PC-3 (cell line): ENCODE results near the gene ZDBF2.

Experiments
- EZH2 ChIP-seq: fragments of 300-600 bp; sonication (generic); IDR thresholded peaks from one replicate; pipeline ENCODE4 v1.6.1; 2017; ENCODE audit warnings: antibody characterized with exemption, mild to moderate bottlenecking, low read length; ENCODE audit not compliant: unreplicated experiment
- EZH2phosphoT487 ChIP-seq: fragments of 300-600 bp; sonication (generic); IDR thresholded peaks from 2 replicates; pipeline ENCODE4 v1.6.1; 2018; ENCODE audit warnings: mild to moderate bottlenecking, antibody characterized with exemption, low read length, borderline replicate concordance
- TF ChIP-seq, protein P1 (sequence below): fragments of 300-600 bp; sonication (generic); conservative IDR thresholded peaks from 2 replicates; pipeline ENCODE4 v1.5.1; 2017; ENCODE audit warnings: antibody characterized with exemption, low read depth, mild to moderate bottlenecking, low read length

- no peak for TF ChIP-seq EZH2
- TF ChIP-seq, protein P1, sequence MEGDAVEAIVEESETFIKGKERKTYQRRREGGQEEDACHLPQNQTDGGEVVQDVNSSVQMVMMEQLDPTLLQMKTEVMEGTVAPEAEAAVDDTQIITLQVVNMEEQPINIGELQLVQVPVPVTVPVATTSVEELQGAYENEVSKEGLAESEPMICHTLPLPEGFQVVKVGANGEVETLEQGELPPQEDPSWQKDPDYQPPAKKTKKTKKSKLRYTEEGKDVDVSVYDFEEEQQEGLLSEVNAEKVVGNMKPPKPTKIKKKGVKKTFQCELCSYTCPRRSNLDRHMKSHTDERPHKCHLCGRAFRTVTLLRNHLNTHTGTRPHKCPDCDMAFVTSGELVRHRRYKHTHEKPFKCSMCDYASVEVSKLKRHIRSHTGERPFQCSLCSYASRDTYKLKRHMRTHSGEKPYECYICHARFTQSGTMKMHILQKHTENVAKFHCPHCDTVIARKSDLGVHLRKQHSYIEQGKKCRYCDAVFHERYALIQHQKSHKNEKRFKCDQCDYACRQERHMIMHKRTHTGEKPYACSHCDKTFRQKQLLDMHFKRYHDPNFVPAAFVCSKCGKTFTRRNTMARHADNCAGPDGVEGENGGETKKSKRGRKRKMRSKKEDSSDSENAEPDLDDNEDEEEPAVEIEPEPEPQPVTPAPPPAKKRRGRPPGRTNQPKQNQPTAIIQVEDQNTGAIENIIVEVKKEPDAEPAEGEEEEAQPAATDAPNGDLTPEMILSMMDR: no peak
- no peak for TF ChIP-seq EZH2phosphoT487
These were observed 87.1 kb downstream of the ZDBF2 start for GRCh38 chr2:206361407-206362045.
